Measurements from ENCODE around the gene HIVEP3.

DNA sequence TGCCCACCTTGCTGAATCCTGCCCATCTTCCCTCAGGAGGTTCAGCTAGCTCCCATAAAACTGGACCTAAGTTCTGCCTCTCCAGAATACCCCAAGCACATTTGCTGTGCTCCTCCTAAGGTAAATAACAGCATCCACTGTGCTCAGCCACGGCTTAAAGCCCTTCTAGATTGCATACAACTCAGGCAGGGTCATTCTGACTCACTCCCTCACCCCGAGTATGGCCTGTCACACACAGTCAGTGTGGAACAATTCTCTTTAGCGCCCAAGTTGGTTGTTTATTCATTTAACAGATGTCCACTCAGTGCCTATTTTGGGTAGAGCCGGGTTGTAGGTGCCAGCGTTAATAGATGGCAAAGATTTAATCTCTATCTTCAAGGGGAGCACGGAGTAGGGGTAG lies 286.8 kb downstream of the HIVEP3 start:
- no peak for TF ChIP-seq TAF1 (IDR thresholded peaks at IDR 0.05; ENCODE audit: low read depth, low read length)
- no peak for TF ChIP-seq POLR2AphosphoS5 (IDR thresholded peaks at IDR 0.05; ENCODE audit: low read depth, low read length)
- TF ChIP-seq POLR2A (IDR thresholded peaks at IDR 0.05; ENCODE audit: low read depth, low read length), result no peak
- TF ChIP-seq POU2F2 (IDR thresholded peaks at IDR 0.05; ENCODE audit: low read depth, low read length), result no peak
- no peak for TF ChIP-seq SPI1 (IDR thresholded peaks at IDR 0.05; ENCODE audit: low read depth, low read length)

Measured in GM12891 (cell line).